GM19397 (cell line): ENCODE data around the gene RAE1.

Experiments
- ATAC-seq: cut with Tn5 transposase; IDR thresholded peaks from one replicate; pipeline ENCODE4 v1.9.1; 2021; ENCODE audit warnings: mild to moderate bottlenecking, moderate library complexity; ENCODE audit not compliant: unreplicated experiment

RAE1 gene

DNA sequence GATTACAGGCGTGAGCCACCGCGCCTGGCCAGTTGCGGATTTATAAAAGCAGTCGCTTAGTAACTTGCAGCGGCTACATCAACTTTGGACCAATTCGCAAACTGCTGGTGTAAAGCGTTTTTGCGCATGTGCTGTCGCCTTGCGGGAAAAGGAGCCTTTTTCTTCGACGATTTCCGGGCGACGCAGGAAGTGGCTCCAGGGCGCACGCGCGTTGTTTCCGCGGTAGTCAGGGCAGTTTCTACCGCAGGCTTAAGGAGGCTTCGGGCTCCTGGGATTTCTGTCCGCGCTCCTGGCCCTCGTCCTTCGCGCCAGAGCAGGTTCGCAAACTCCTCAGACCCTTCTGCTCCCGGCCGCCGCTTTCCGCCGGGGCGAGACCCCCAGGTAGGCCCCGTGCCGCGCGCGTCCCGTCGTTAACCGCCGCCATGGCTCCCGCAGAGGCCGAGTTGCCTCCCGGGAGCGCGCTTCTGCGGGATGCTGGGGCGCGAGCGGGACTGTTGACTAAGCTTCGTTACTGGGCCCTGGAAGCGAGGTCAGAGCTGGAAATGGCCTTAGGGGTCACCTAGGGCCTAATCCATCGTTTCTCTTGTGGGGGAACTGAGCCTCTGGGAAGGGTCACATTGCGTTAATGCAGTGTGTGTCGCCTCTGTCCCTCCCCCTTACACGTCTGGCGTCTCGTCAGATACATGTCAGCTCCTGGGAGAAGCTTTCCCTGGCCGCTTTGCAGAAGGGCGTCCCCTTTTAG, at the start of gene RAE1:
Gene RAE1 (plus strand): TSS at position 214 of the 742 bp plus-strand sequence. CDS start 2,784 bp downstream, outside the sequence.
- ATAC-seq = peak; percentile 81

GRCh38 chr20:57306747-57307146, 44.3 kb upstream of the RAE1 start:
- ATAC-seq = no peak

GRCh38 chr20:57308451-57309271, 42.4 kb upstream of the RAE1 start:
- ATAC-seq = no peak

DNA sequence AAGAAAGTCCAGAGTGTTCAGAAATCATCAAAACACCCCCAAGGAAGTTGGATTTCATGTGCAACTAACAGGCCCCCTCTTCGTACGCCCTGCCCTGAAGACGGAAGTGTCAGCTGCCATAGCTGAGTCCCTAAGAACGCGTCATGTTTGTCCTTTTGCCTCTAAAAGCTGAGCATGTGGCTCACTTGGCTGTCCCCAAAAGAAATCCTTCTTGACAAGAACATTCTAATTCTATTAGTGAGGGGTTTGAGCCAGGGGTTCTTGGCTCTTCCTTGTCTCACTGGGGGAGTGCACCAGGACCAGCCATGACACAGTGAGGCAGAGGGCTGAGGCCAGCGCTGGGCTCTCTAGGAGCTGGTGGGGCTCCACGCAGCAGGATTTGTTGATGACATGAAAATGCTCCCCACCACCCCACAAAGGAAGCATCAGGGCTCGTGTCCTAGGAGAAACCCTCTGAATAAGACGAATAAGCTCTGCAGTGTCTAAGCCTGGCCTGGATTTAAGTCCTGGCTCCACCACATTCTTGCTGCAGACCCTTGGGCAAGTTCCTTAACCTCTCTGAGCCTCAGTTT, 41.4 kb upstream of the RAE1 start:
- no peak for ATAC-seq

- ATAC-seq = no peak
Measured at GRCh38 chr20:57310821-57311514, 40.1 kb upstream of the RAE1 start.

DNA sequence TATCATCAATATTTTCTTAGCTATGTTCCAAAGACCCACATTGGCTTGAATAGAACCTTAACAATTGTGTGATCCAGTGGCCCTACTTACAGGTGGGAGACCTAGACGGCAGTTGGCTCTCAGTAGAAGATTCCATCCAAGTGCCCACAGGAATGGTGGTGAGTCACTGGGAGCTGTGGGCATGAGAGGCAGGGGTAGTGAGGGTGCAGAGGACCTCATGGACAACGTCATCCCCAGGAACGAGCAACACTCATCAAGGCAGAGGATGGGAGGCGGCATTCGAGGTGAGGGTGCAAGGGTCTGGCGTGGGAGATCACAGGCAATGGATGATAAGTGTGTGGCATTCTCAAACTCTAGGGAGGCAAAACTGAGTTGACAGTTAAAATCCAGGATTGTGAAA, 38.9 kb upstream of the RAE1 start:
- ATAC-seq = no peak

GRCh38 chr20:57313230-57313629, 37.8 kb upstream of the RAE1 start:
- ATAC-seq = no peak

DNA sequence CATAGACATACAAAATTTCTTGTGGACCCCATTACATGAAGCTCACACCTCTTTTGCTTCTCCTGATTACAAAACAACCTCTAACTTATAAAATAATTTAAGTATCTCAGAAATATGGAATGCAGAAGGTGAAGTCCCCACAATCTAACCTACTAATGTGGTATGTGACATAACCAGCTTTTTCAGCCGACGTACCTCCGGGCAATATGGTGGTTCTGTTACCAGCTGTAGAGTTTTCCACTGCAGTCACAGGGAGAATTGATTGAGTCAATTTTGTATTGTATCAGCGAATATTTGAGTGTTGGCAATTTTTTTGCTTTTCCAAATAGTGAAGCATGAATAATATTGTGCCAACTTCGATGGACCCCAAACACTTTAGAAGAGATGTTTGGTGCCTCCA, 37.1 kb upstream of the RAE1 start:
- no peak for ATAC-seq

GRCh38 chr20:57315083-57315975, 35.7 kb upstream of the RAE1 start:
- no peak for ATAC-seq

GRCh38 chr20:57315976-57316480, 35.0 kb upstream of the RAE1 start:
- ATAC-seq = no peak

DNA sequence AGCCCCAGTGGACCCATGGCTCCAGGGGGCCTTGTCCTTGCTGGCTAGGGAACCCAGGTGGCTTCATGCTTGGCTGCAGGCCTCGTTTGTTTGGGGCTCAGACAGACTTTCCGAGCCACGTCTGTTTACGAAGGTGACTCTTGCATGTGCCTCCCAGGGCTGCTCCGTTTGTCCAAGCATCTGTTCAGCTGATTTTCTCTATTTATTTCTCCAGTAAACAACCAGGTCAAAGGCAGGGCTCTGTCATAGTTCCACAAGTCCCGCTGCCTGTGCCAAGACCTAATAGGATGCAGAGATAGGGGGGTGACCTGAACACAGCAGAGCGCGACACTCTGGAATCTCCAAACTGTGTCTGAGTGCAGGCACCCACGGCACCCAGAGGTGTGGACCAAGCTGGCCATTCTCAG, 34.3 kb upstream of the RAE1 start:
- ATAC-seq = no peak

DNA sequence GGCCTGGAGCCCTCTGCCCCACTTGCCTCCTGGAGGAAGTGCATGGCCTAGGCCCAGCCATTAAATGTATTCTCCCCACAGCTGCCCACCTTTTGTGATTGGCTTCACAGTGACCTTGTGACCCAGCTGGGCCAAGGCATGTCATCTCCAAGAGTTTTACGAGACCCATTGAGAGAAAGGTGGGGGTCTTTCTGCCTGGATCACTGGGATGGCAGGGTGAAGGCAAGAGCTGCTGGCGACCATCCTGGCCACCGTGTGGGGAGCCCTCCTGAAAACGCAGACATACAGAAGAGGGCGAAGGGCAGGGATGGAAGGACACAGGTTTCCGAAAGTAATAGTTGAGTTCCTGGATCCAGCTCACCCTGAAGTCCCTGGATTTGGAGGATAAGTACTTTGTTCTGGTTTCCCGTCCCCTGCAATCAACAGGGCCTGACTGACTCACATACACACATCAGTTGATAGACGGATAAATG, 33.7 kb upstream of the RAE1 start:
- no peak for ATAC-seq

DNA sequence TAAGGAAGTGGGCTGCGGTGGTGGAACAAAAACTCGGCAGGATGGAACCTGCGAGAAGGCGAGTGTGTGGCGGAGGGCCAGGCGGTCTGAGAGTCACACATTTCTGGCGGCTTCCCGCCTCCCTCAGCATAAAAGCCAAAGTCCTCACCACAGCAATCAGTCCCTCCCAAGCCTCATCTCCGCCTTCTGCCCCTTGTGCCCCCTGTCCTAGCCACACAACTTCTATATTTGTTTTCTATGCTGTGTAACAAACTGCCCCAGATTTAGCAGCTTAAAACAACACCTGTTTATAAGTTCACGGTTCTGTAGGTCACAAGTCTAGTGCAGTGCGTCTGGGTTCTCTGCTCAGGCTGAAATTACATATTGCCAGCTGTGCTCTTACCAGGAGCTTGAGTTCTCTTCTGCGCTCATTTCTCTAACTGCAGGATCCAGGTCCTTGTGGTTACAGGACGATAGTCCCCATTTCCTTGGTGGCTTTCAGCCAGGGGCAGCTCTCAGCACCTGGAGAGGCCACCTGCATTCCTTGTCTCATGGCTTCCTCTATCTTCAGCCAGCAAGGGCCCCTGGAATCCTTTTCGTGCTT, 33.2 kb upstream of the RAE1 start:
- ATAC-seq = no peak

GRCh38 chr20:57319584-57319983, 31.5 kb upstream of the RAE1 start:
- no peak for ATAC-seq

- ATAC-seq = no peak
Measured at GRCh38 chr20:57320358-57320757, 30.7 kb upstream of the RAE1 start.

DNA sequence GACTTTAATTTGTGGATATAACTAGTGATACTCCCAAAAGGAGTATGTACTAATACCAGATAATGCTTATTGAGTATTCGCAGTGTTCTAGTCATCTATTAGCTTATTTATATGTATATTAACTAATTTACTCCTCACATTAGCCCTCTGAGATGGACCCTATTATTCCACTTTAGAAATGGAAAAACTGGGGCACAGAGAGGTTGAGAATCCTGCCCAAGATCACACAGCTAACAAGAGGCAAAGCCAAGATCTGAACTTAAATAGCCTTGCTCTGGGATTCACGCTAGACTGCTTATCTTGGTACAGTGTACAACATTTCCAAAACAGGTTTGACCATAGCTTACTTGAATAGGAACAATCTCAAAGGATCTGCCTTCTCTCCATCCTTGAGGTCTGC, 29.9 kb upstream of the RAE1 start:
- ATAC-seq = no peak

- ATAC-seq = no peak
Measured at GRCh38 chr20:57322476-57322875, 28.6 kb upstream of the RAE1 start.

DNA sequence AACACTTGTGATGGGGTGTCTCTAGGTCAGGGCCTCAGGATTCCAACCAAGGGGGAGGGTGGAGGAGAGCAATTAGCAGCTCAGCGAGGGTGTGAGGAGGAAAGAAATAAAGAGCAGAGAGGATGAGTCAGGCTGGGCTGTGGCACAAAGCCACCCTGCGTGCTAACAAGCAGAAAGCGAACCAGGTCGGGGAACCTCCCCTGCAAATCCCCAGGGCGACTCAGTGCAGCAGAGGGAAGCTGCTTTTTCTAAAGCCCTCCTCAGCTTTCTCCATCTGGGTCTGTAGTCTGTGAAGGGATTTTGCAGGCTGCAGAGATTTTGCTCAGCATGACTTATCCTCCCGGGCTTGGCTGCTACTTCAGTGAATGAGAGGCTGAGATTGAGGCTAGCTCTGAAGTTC, 28.0 kb upstream of the RAE1 start:
- no peak for ATAC-seq

DNA sequence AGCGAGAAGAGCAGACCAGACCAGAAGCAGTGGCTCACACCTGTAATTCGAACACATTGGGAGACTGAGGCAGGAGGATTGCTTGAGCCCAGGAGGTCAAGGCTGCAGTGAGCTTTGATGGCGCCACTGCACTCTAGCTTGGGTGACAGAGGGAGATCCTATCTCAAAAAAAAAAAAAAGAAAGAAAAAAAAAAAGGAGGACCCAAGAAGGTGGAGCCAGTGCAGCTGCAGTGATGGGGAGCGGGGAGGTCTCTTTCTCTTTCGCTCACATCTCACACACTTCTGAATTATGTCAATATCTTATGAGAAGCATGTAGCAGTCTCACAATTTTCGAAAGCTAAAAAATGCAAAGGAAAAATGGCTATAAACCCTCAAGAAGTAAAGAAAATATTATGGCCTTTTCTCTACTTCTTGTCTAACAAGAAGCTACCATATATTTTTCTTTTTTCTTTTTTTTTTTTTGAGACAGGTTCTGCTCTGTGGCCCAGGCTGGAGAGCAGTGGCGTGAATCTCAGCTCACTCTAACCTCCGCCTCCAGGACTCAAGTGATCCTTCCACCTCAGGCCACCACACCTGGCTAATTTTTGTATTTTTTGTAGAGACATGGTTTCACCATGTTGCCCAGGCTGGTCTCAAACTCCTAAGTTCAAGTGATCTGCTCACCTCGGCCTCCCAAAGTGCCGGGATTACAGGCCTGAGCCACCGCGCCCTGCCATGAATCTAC, 25.3 kb upstream of the RAE1 start:
- no peak for ATAC-seq
